GM21723 (cell line): ENCODE measurements around the gene ZNF566.

Experiments used
- ATAC-seq: cut with Tn5 transposase; IDR thresholded peaks from one replicate; pipeline ENCODE4 v1.9.1; 2021; ENCODE audit warnings: mild to moderate bottlenecking, moderate library complexity; ENCODE audit not compliant: unreplicated experiment

ZNF566 gene

GRCh38 chr19:36449059-36449670 is 40.2 kb downstream of the ZNF566 start:
- ATAC-seq = no peak

GRCh38 chr19:36441339-36441738 is 48.0 kb downstream of the ZNF566 start:
- ATAC-seq = no peak

- ATAC-seq = no peak
These were observed 52.8 kb downstream of the ZNF566 start for GRCh38 chr19:36436531-36436930.

- no peak for ATAC-seq
These were observed 65.4 kb downstream of the ZNF566 start for GRCh38 chr19:36423925-36424324.

GRCh38 chr19:36421749-36422481 is 67.4 kb downstream of the ZNF566 start:
- ATAC-seq = no peak

- no peak for ATAC-seq
These were observed 68.2 kb downstream of the ZNF566 start for GRCh38 chr19:36420961-36421748.

GRCh38 chr19:36418287-36419001 is 70.9 kb downstream of the ZNF566 start, which contains the start of gene ZFP82:
ZFP82 (minus strand) TSS chr19:36418644; CDS start chr19:36409789, 8,855 bp downstream.
- peak; percentile 84 for ATAC-seq

GRCh38 chr19:36417752-36418286 is 71.5 kb downstream of the ZNF566 start:
- no peak for ATAC-seq

- ATAC-seq = no peak
These were observed 79.5 kb downstream of the ZNF566 start for GRCh38 chr19:36409841-36410240.

- no peak for ATAC-seq
These were observed 81.3 kb downstream of the ZNF566 start for GRCh38 chr19:36408101-36408500.

- ATAC-seq = no peak
These were observed 84.9 kb downstream of the ZNF566 start for GRCh38 chr19:36404498-36404897.

- no peak for ATAC-seq
These were observed 87.9 kb downstream of the ZNF566 start for GRCh38 chr19:36401475-36401874.

GRCh38 chr19:36398571-36398970 is 90.8 kb downstream of the ZNF566 start:
- no peak for ATAC-seq
